GM23248 (cell line): ENCODE measurements around the gene ATRX.

Experiments used
- EZH2 ChIP-seq: fragments of 200-600 bp; sonication (generic); IDR thresholded peaks from 2 replicates; pipeline ENCODE4 v1.6.1; 2018; ENCODE audit warnings: antibody characterized with exemption, mild to moderate bottlenecking; ENCODE audit not compliant: insufficient read depth, poor library complexity, severe bottlenecking
- EZH2phosphoT487 ChIP-seq: fragments of 200-600 bp; sonication (generic); IDR thresholded peaks from 2 replicates; pipeline ENCODE4 v1.6.1; 2018; ENCODE audit warnings: antibody characterized with exemption, moderate library complexity, mild to moderate bottlenecking, low read depth; ENCODE audit not compliant: insufficient read depth

- no peak for TF ChIP-seq EZH2phosphoT487
- no peak for TF ChIP-seq EZH2
Observed at GRCh38 chrX:77617206-77617605, 168.8 kb downstream of the ATRX start.
